SK-N-SH (cell line): ENCODE data around the gene SLC1A7. TPM values are rescaled to one million over a fixed set of nuclear protein-coding genes. Genes with fewer than 3 reads are reported as not detected.
A peak's percentile ranks its signal among the peaks of the same experiment; 100 is the strongest.

Experiments
- CTCF ChIA-PET: fragments of 300-600, 350-600 bp; formaldehyde crosslinking; extraction: SDS; loops from one replicate; lab custom pipeline; 2021; lab: Yijun Ruan, JAX
- POLR2A ChIA-PET: fragments of 350-600 bp; sonication (Branson Sonifier 250); formaldehyde crosslinking; extraction: SDS; loops from one replicate; lab custom pipeline; 2020; ENCODE audit warnings: antibody characterized with exemption, inconsistent platforms; lab: Yijun Ruan, JAX
- DNase-seq: peaks from one replicate; pipeline ENCODE4 v3.0.0; 2012
- H2AFZ ChIP-seq: fragments of 200-600 bp; sonication (generic); 2 replicates; pipeline ENCODE4 v1.8.1; 2016; ENCODE audit warnings: antibody characterized with exemption, mild to moderate bottlenecking, low read depth
- H3F3A ChIP-seq: fragments of 200-600 bp; sonication (generic); replicated peaks from 2 replicates; pipeline ENCODE3; 2016; ENCODE audit warnings: antibody characterized with exemption, mild to moderate bottlenecking; ENCODE audit not compliant: insufficient read depth
- H3K27ac ChIP-seq, 2 experiments: fragments of 200-500 bp in 1 of 2; fragments of 200-600 bp in 1 of 2; sonication (Bioruptor generic) in 1 of 2; sonication (generic), shearing (Covaris generic) in 1 of 2; 2 replicates each; pipeline versions ENCODE4 v1.5.1 to v1.6.1; 2014 to 2016; ENCODE audit warnings: low read depth in 2 of 2, inconsistent platforms in 1 of 2, low read length in 1 of 2, mild to moderate bottlenecking in 1 of 2, mixed read lengths in 1 of 2
- H3K27me3 ChIP-seq: fragments of 200-600 bp; sonication (generic), shearing (Covaris generic); 2 replicates; pipeline ENCODE4 v1.6.1; 2016; ENCODE audit warnings: mixed run types; ENCODE audit not compliant: insufficient read depth
- H3K36me3 ChIP-seq, 2 experiments: fragments of 200-500 bp in 1 of 2; fragments of 200-600 bp in 1 of 2; sonication (Bioruptor generic) in 1 of 2; sonication (generic) in 1 of 2; replicated peaks in 1 of 2; 2 replicates each; pipeline versions ENCODE3 to v1.5.1; 2014 to 2016; ENCODE audit warnings: low read length in 1 of 2, mild to moderate bottlenecking in 1 of 2; ENCODE audit not compliant: insufficient read depth in 2 of 2, control insufficient read depth in 1 of 2
- H3K4me1 ChIP-seq, 2 experiments: fragments of 200-500 bp in 1 of 2; fragments of 200-600 bp in 1 of 2; sonication (Bioruptor generic) in 1 of 2; sonication (generic), shearing (Covaris generic) in 1 of 2; 2 replicates each; pipeline versions ENCODE4 v1.5.1 to v1.6.1; 2014 to 2016; ENCODE audit warnings: low read depth in 1 of 2, low read length in 1 of 2, mixed run types in 1 of 2; ENCODE audit not compliant: insufficient read depth in 2 of 2, control insufficient read depth in 1 of 2
- H3K4me2 ChIP-seq: fragments of 200-600 bp; sonication (generic), shearing (Covaris generic); 2 replicates; pipeline ENCODE4 v1.6.1; 2017; ENCODE audit warnings: mixed run types
- H3K4me3 ChIP-seq, 2 experiments: fragments of 200-500 bp in 1 of 2; fragments of 200-600 bp in 1 of 2; sonication (Bioruptor generic) in 1 of 2; sonication (generic), shearing (Covaris generic) in 1 of 2; 2 replicates each; pipeline versions ENCODE4 v1.5.1 to v1.8.1; 2014 to 2016; ENCODE audit warnings: low read depth in 2 of 2, inconsistent platforms in 1 of 2, low read length in 1 of 2, mild to moderate bottlenecking in 1 of 2, mixed read lengths in 1 of 2, moderate library complexity in 1 of 2
- H3K79me2 ChIP-seq: fragments of 200-600 bp; sonication (generic); 2 replicates; pipeline ENCODE4 v1.8.1; 2017; ENCODE audit warnings: mild to moderate bottlenecking; ENCODE audit not compliant: insufficient read depth
- H3K9ac ChIP-seq: fragments of 200-600 bp; sonication (generic); 2 replicates; pipeline ENCODE4 v1.6.1; 2017; ENCODE audit warnings: mixed run types
- H3K9me2 ChIP-seq: fragments of 200-600 bp; sonication (generic); 2 replicates; pipeline ENCODE4 v1.6.1; 2017; ENCODE audit warnings: mixed run types
- H3K9me3 ChIP-seq: fragments of 200-600 bp; sonication (generic); 2 replicates; pipeline ENCODE4 v1.6.1; 2017; ENCODE audit warnings: mixed run types, mild to moderate bottlenecking, moderate library complexity
- H4K20me1 ChIP-seq: fragments of 200-600 bp; sonication (generic); 2 replicates; pipeline ENCODE4 v1.6.1; 2017; ENCODE audit warnings: mild to moderate bottlenecking, mixed run types; ENCODE audit not compliant: insufficient read depth
- ELF1 ChIP-seq: IDR thresholded peaks from 2 replicates; pipeline ENCODE4 v1.4.0; 2012
- EP300 ChIP-seq, 2 experiments: IDR thresholded peaks; 2 replicates each; pipeline versions ENCODE4 v1.4.0 to v1.6.1; 2012; ENCODE audit warnings: borderline replicate concordance in 1 of 2, low read depth in 1 of 2, low read length in 1 of 2
- EZH2phosphoT487 ChIP-seq: fragments of 200-600 bp; sonication (generic); IDR thresholded peaks from 2 replicates; pipeline ENCODE4 v1.6.1; 2017; ENCODE audit warnings: low read depth, mixed run types, mild to moderate bottlenecking, antibody characterized with exemption, moderate library complexity, borderline replicate concordance
- FOSL2 ChIP-seq: IDR thresholded peaks from 2 replicates; pipeline ENCODE4 v1.4.0; 2012; ENCODE audit warnings: low read depth, mild to moderate bottlenecking, moderate library complexity, borderline replicate concordance
- FOXJ3 ChIP-seq: sonication (generic); formaldehyde crosslinking; IDR thresholded peaks from 2 replicates; pipeline ENCODE4 v1.5.1; 2020; ENCODE audit warnings: mild to moderate bottlenecking, missing genetic modification reagents
- GATA2 ChIP-seq: sonication (generic); formaldehyde crosslinking; IDR thresholded peaks from 2 replicates; pipeline ENCODE4 v1.5.0; 2020; ENCODE audit warnings: mild to moderate bottlenecking, missing genetic modification reagents
- JUND ChIP-seq: IDR thresholded peaks from 2 replicates; pipeline ENCODE4 v1.4.0; 2012
- MXI1 ChIP-seq: IDR thresholded peaks from 2 replicates; pipeline ENCODE4 v1.6.1; 2012; ENCODE audit warnings: mild to moderate bottlenecking, low read depth, low read length, improper control_type of control experiment
- RCOR1 ChIP-seq: fragments of 150-350 bp; IDR thresholded peaks from 2 replicates; pipeline ENCODE4 v1.6.1; 2017; ENCODE audit warnings: antibody characterized with exemption, low read length
- RFX5 ChIP-seq: IDR thresholded peaks from 2 replicates; pipeline ENCODE4 v1.6.1; 2012; ENCODE audit warnings: mild to moderate bottlenecking, improper control_type of control experiment, low read length
- SMC3 ChIP-seq: IDR thresholded peaks from 2 replicates; pipeline ENCODE4 v1.6.1; 2012; ENCODE audit warnings: low read depth, low read length, improper control_type of control experiment
- TAF1 ChIP-seq: IDR thresholded peaks from 2 replicates; pipeline ENCODE4 v1.6.1; 2012; ENCODE audit warnings: low read depth, mild to moderate bottlenecking, low read length, moderate library complexity, borderline replicate concordance
- TEAD4 ChIP-seq: IDR thresholded peaks from 2 replicates; pipeline ENCODE4 v1.4.0; 2012; ENCODE audit warnings: mild to moderate bottlenecking, borderline replicate concordance; ENCODE audit not compliant: insufficient read depth
- YY1 ChIP-seq: IDR thresholded peaks from 2 replicates; pipeline ENCODE4 v1.4.0; 2012; ENCODE audit warnings: low read depth, mild to moderate bottlenecking
- WGBS: methylation state at CpG from one replicate; pipeline ENCODE4 v1.1.6; 2017; ENCODE audit warnings: low lambda C conversion rate; 5-methylcytosine and 5-hydroxymethylcytosine counted together
- polyA plus RNA-seq, 3 experiments: library from polyadenylated mRNA; depleted of rRNA; stranded (reverse); fragments of >200 nt; gene quantifications; 2 replicates each; pipeline ENCODE4 v1.2.3, GENCODE V29; 2012
- TF ChIP-seq, protein P1 (sequence below): fragments of 150-350 bp; IDR thresholded peaks from 2 replicates; pipeline ENCODE4 v1.6.1; 2017; ENCODE audit warnings: antibody characterized with exemption, low read length, low read depth, borderline replicate concordance
- TF ChIP-seq, protein P2 (sequence below): IDR thresholded peaks from 2 replicates; pipeline ENCODE4 v1.6.1; 2012; ENCODE audit warnings: mild to moderate bottlenecking, low read depth, low read length, moderate library complexity
- TF ChIP-seq, protein P3 (sequence below): IDR thresholded peaks from 2 replicates; pipeline ENCODE4 v1.4.0; 2012; ENCODE audit warnings: low read depth
- TF ChIP-seq, protein P4 (sequence below): fragments of 150-350 bp; IDR thresholded peaks from 2 replicates; pipeline ENCODE4 v1.6.1; 2016; ENCODE audit warnings: mild to moderate bottlenecking, low read depth, low read length
- TF ChIP-seq, protein P5 (sequence below): fragments of 200-600 bp; sonication (generic); IDR thresholded peaks from 2 replicates; pipeline ENCODE4 v1.6.1; 2017; ENCODE audit warnings: antibody characterized with exemption, mild to moderate bottlenecking, moderate library complexity
- TF ChIP-seq, protein P6 (sequence below): IDR thresholded peaks from 2 replicates; pipeline ENCODE4 v1.4.0; 2012; ENCODE audit warnings: low read depth, borderline replicate concordance

The SLC1A7 gene
- polyA plus RNA-seq, 1 of the 3 experiments (the other 2 are of a cell fraction) = not detected

GRCh38 chr1:53174971-53175913, 32.8 kb upstream of the SLC1A7 start:
- ChIA-PET POLR2A (no interaction called here), CTCF (interaction anchor here (1.1 to 2.8 kb wide), 7 partner anchors 9 to 474 kb away, joined by 3 to 31 read pairs (median 4); no protein-coding TSS in a partner anchor)
- no peaks in the 10 kb centered on the region for H3K9me3 ChIP-seq
- no peak for TF ChIP-seq GATA2
- no peak for TF ChIP-seq EP300 (IDR thresholded peaks at IDR 0.05; ENCODE audit: borderline replicate concordance in 1 of 2, low read depth in 1 of 2, low read length in 1 of 2)
- no peak for TF ChIP-seq RFX5
- TF ChIP-seq EZH2phosphoT487 = no peak
- no peak for TF ChIP-seq ELF1
- TF ChIP-seq MXI1 = no peak
- no peak for TF ChIP-seq RCOR1
- TF ChIP-seq, protein P1, sequence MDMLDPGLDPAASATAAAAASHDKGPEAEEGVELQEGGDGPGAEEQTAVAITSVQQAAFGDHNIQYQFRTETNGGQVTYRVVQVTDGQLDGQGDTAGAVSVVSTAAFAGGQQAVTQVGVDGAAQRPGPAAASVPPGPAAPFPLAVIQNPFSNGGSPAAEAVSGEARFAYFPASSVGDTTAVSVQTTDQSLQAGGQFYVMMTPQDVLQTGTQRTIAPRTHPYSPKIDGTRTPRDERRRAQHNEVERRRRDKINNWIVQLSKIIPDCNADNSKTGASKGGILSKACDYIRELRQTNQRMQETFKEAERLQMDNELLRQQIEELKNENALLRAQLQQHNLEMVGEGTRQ = no peak
- no peak for TF ChIP-seq TAF1
- TF ChIP-seq TEAD4 = no peak
- no peak for TF ChIP-seq JUND
- TF ChIP-seq, protein P2, sequence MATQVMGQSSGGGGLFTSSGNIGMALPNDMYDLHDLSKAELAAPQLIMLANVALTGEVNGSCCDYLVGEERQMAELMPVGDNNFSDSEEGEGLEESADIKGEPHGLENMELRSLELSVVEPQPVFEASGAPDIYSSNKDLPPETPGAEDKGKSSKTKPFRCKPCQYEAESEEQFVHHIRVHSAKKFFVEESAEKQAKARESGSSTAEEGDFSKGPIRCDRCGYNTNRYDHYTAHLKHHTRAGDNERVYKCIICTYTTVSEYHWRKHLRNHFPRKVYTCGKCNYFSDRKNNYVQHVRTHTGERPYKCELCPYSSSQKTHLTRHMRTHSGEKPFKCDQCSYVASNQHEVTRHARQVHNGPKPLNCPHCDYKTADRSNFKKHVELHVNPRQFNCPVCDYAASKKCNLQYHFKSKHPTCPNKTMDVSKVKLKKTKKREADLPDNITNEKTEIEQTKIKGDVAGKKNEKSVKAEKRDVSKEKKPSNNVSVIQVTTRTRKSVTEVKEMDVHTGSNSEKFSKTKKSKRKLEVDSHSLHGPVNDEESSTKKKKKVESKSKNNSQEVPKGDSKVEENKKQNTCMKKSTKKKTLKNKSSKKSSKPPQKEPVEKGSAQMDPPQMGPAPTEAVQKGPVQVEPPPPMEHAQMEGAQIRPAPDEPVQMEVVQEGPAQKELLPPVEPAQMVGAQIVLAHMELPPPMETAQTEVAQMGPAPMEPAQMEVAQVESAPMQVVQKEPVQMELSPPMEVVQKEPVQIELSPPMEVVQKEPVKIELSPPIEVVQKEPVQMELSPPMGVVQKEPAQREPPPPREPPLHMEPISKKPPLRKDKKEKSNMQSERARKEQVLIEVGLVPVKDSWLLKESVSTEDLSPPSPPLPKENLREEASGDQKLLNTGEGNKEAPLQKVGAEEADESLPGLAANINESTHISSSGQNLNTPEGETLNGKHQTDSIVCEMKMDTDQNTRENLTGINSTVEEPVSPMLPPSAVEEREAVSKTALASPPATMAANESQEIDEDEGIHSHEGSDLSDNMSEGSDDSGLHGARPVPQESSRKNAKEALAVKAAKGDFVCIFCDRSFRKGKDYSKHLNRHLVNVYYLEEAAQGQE = no peak
- TF ChIP-seq, protein P3, sequence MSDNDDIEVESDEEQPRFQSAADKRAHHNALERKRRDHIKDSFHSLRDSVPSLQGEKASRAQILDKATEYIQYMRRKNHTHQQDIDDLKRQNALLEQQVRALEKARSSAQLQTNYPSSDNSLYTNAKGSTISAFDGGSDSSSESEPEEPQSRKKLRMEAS = no peak
- TF ChIP-seq FOXJ3 = no peak
- TF ChIP-seq, protein P4, sequence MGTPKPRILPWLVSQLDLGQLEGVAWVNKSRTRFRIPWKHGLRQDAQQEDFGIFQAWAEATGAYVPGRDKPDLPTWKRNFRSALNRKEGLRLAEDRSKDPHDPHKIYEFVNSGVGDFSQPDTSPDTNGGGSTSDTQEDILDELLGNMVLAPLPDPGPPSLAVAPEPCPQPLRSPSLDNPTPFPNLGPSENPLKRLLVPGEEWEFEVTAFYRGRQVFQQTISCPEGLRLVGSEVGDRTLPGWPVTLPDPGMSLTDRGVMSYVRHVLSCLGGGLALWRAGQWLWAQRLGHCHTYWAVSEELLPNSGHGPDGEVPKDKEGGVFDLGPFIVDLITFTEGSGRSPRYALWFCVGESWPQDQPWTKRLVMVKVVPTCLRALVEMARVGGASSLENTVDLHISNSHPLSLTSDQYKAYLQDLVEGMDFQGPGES = no peak
- TF ChIP-seq, protein P5, sequence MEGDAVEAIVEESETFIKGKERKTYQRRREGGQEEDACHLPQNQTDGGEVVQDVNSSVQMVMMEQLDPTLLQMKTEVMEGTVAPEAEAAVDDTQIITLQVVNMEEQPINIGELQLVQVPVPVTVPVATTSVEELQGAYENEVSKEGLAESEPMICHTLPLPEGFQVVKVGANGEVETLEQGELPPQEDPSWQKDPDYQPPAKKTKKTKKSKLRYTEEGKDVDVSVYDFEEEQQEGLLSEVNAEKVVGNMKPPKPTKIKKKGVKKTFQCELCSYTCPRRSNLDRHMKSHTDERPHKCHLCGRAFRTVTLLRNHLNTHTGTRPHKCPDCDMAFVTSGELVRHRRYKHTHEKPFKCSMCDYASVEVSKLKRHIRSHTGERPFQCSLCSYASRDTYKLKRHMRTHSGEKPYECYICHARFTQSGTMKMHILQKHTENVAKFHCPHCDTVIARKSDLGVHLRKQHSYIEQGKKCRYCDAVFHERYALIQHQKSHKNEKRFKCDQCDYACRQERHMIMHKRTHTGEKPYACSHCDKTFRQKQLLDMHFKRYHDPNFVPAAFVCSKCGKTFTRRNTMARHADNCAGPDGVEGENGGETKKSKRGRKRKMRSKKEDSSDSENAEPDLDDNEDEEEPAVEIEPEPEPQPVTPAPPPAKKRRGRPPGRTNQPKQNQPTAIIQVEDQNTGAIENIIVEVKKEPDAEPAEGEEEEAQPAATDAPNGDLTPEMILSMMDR = no peak
- no peak for TF ChIP-seq SMC3
- TF ChIP-seq FOSL2 = no peak
- TF ChIP-seq, protein P6, sequence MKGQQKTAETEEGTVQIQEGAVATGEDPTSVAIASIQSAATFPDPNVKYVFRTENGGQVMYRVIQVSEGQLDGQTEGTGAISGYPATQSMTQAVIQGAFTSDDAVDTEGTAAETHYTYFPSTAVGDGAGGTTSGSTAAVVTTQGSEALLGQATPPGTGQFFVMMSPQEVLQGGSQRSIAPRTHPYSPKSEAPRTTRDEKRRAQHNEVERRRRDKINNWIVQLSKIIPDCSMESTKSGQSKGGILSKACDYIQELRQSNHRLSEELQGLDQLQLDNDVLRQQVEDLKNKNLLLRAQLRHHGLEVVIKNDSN = no peak
- TF ChIP-seq YY1 = no peak
- no peak overlapping the region for H3K4me3 ChIP-seq
- H3K79me2 ChIP-seq = no peaks in the 10 kb centered on the region
- no peak overlapping the region for H3K9ac ChIP-seq
- H2AFZ ChIP-seq = peak overlapping the region; percentile 2; the same call in 1 of the 2 replicates
- H3K27ac ChIP-seq = no peak overlapping the region
- no peak overlapping the region for H3K4me2 ChIP-seq
- 83% methylated on average over 10 of the region's 10 CpGs for WGBS
- H3K9me2 ChIP-seq = no peaks in the 10 kb centered on the region
- H3K4me1 ChIP-seq = peaks cover 5 to 9% of the 10 kb centered on the region in 2 experiments; a peak in 2 of 4 replicates
- DNase-seq = no peak
- no peaks in the 10 kb centered on the region for H3K27me3 ChIP-seq
- no peaks in the 10 kb centered on the region for H4K20me1 ChIP-seq
- H3F3A ChIP-seq = no peaks in the 10 kb centered on the region
- H3K36me3 ChIP-seq = no peaks in the 10 kb centered on the region
